A549 (cell line): ENCODE measurements around the gene MGAT5B. TPM values are rescaled to one million over a fixed set of nuclear protein-coding genes. Genes with fewer than 3 reads are reported as not detected.
A peak's percentile ranks its signal among the peaks of the same experiment; 100 is the strongest.
"Not testable (repeated sequence)": the region's sequence is repeated elsewhere in the genome, so short reads cannot be mapped to it uniquely, and the experiment has no call there.

Source experiments
- ATAC-seq, 2 experiments: fragments of 200-7000 bp in 1 of 2; fragments of >200 bp in 1 of 2; cut with Nextera tagmentation in 1 of 2; cut with Tn5 transposase in 1 of 2; 3 replicates each; pipeline versions ENCODE4 v1.8.0 to v1.9.1; 2018 to 2020; ENCODE audit warnings: mild to moderate bottlenecking in 1 of 2, moderate library complexity in 1 of 2
- CTCF ChIA-PET: fragments of 300-600 bp; sonication (Branson Sonifier 250); formaldehyde crosslinking; extraction: SDS; loops from one replicate; lab custom pipeline; 2021; ENCODE audit warnings: antibody characterized with exemption, inconsistent platforms; lab: Yijun Ruan, JAX
- POLR2A ChIA-PET: fragments of 350-600 bp; formaldehyde crosslinking; extraction: SDS; loops from one replicate; lab custom pipeline; 2021; ENCODE audit warnings: antibody characterized with exemption, inconsistent platforms; lab: Yijun Ruan, JAX
- DNase-seq, 2 experiments: peaks; one replicate each; pipeline versions ENCODE4 v3.0.0 to v3.0.0-alpha.2; 2011 to 2016; ENCODE audit warnings: low read depth in 1 of 2, low spot score in 1 of 2
- FAIRE-seq: peaks from 2 replicates; lab custom pipeline; 2011; peaks lifted over from hg19 to GRCh38; lab: Jason Lieb, UNC
- H3K27ac ChIP-seq, 2 experiments: fragments of >200 bp; sonication (Bioruptor Twin); formaldehyde crosslinking; 3 replicates each; pipeline ENCODE4 v1.5.1; 2016 to 2017
- H3K4me1 ChIP-seq: fragments of >200 bp; sonication (Bioruptor Twin); formaldehyde crosslinking; 3 replicates; pipeline ENCODE4 v1.6.1; 2016
- H3K4me2 ChIP-seq: fragments of >200 bp; sonication (Bioruptor Twin); formaldehyde crosslinking; 3 replicates; pipeline ENCODE4 v1.6.1; 2016
- H3K4me3 ChIP-seq: fragments of >200 bp; sonication (Bioruptor Twin); formaldehyde crosslinking; 3 replicates; pipeline ENCODE4 v1.5.1; 2016
- H3K9me3 ChIP-seq: fragments of >200 bp; sonication (Bioruptor Twin); formaldehyde crosslinking; 3 replicates; pipeline ENCODE4 v1.6.1; 2016
- BCL3 ChIP-seq: fragments of >200 bp; sonication (Bioruptor Twin); formaldehyde crosslinking; IDR thresholded peaks from 3 replicates; pipeline ENCODE4 v1.6.1; 2016
- BHLHE40 ChIP-seq: IDR thresholded peaks from 2 replicates; pipeline ENCODE4 v1.6.1; 2012; ENCODE audit warnings: low read depth, low read length, inconsistent platforms
- CBX2 ChIP-seq: fragments of 200-600 bp; sonication (generic); IDR thresholded peaks from 2 replicates; pipeline ENCODE4 v1.6.1; 2016; ENCODE audit warnings: low read depth, mild to moderate bottlenecking, borderline replicate concordance
- CBX8 ChIP-seq: fragments of 200-600 bp; sonication (generic); IDR thresholded peaks from 2 replicates; pipeline ENCODE4 v1.6.1; 2016
- CHD2 ChIP-seq: fragments of 150-350 bp; IDR thresholded peaks from 2 replicates; pipeline ENCODE4 v1.6.1; 2014; ENCODE audit warnings: low read length; ENCODE audit not compliant: partially characterized antibody
- EHF ChIP-seq: fragments of 250-450 bp; sonication (Bioruptor Pico); IDR thresholded peaks from 2 replicates; pipeline ENCODE4 v1.5.0; 2020; ENCODE audit warnings: mild to moderate bottlenecking
- ESRRA ChIP-seq: fragments of 150-350 bp; IDR thresholded peaks from 2 replicates; pipeline ENCODE4 v1.6.1; 2014; ENCODE audit warnings: mild to moderate bottlenecking, low read length, borderline replicate concordance
- FOSL2 ChIP-seq, 2 experiments: fragments of 450-650 bp in 1 of 2; fragments of >200 bp in 1 of 2; sonication (Bioruptor Twin) in 1 of 2; formaldehyde crosslinking; IDR thresholded peaks; 2 replicates each; pipeline versions ENCODE4 v1.5.0 to v1.6.1; 2016 to 2020; ENCODE audit warnings: mild to moderate bottlenecking in 1 of 2, moderate library complexity in 1 of 2
- HDAC2 ChIP-seq: fragments of 200-600 bp; sonication (generic); IDR thresholded peaks from 2 replicates; pipeline ENCODE4 v1.6.1; 2016
- HEYL ChIP-seq: fragments of 250-450 bp; sonication (Bioruptor Pico); IDR thresholded peaks from 2 replicates; pipeline ENCODE4 v1.8.0; 2021; ENCODE audit warnings: mild to moderate bottlenecking, moderate library complexity
- HOXB13 ChIP-seq: fragments of 250-450 bp; sonication (Bioruptor Pico); IDR thresholded peaks from 2 replicates; pipeline ENCODE4 v1.5.0; 2020; ENCODE audit warnings: low read depth, mild to moderate bottlenecking, moderate library complexity
- MAFK ChIP-seq: fragments of 450-650 bp; IDR thresholded peaks from 2 replicates; pipeline ENCODE4 v1.6.1; 2014; ENCODE audit not compliant: partially characterized antibody
- NR3C1 ChIP-seq: fragments of >200 bp; sonication (Bioruptor Twin); formaldehyde crosslinking; IDR thresholded peaks from 3 replicates; pipeline ENCODE4 v1.6.1; 2017
- PBX3 ChIP-seq: IDR thresholded peaks from 2 replicates; pipeline ENCODE4 v1.6.1; 2012
- SREBF2 ChIP-seq: fragments of 450-650 bp; IDR thresholded peaks from 2 replicates; pipeline ENCODE4 v1.6.1; 2014; ENCODE audit warnings: mild to moderate bottlenecking, moderate library complexity
- TFCP2L1 ChIP-seq: fragments of 250-450 bp; sonication (Bioruptor Pico); IDR thresholded peaks from 2 replicates; pipeline ENCODE4 v1.5.0; 2021; ENCODE audit warnings: mild to moderate bottlenecking
- ZNF302 ChIP-seq: fragments of 250-450 bp; sonication (Bioruptor Pico); IDR thresholded peaks from 2 replicates; pipeline ENCODE4 v1.9.0; 2021; ENCODE audit warnings: inconsistent platforms, mild to moderate bottlenecking, moderate library complexity
- WGBS: methylation state at CpG from one replicate; pipeline ENCODE4 v1.1.6; 2017; ENCODE audit errors: missing lambda C conversion rate; 5-methylcytosine and 5-hydroxymethylcytosine counted together
- polyA plus RNA-seq, 4 experiments: library from polyadenylated mRNA; depleted of rRNA in 3 of 4; stranded (reverse); fragments of >200 nt; fragmentation: RNase III in 1 of 4; extraction: RNeasy Plus Mini Kit Qiagen cat#74134 plus additional on column Dnase treatment in 1 of 4; gene quantifications; 2 replicates in 3 of 4; 3 replicates in 1 of 4; pipeline ENCODE4 v1.2.3, GENCODE V29; 2011 to 2017
- TF ChIP-seq, protein P1 (sequence below): fragments of >200 bp; sonication (Bioruptor Twin); formaldehyde crosslinking; IDR thresholded peaks from 2 replicates; pipeline ENCODE4 v1.6.1; 2016
- TF ChIP-seq, protein P2 (sequence below): fragments of 150-350 bp; IDR thresholded peaks from 2 replicates; pipeline ENCODE4 v1.6.1; 2014; ENCODE audit warnings: low read depth, mild to moderate bottlenecking, low read length
- TF ChIP-seq, protein P3 (sequence below): fragments of 250-450 bp; sonication (Bioruptor Pico); IDR thresholded peaks from 2 replicates; pipeline ENCODE4 v1.5.0; 2021; ENCODE audit warnings: mild to moderate bottlenecking, moderate library complexity, borderline replicate concordance

The MGAT5B gene
- polyA plus RNA-seq, 2 of the 4 experiments (the other 2 are of a cell fraction): 7.6 to 22.8 TPM

DNA sequence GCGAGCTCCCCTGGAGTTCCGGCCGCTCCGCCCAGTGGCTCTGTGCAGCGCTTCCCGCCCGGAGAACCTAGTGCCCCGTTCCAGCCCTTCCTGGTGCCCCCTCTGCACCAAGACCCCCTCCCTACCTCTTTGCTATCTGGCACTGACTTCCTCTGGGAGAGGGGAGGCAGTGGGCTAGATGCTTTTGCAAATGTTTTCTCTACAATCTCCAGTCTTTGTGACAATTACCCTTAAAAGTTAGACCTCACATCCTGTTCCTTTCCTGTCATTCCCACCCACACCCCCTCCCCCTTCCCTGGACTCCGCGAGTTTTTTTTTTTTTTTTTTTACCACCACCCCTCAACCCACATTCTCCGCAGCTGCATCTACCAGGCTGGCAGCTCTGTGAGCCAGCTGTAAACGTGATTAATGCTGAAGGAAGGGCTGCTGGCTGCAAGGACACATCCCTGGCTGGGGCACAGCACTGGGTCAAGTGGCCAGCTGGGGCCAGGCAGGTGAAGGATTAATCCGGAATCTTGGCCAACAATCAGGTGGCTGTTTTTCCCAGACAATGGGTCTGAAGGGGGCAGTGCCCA lies 101.5 kb downstream of the MGAT5B start:
- no peak overlapping the region for H3K4me3 ChIP-seq
- no peaks in the 10 kb centered on the region for H3K9me3 ChIP-seq
- H3K4me2 ChIP-seq: no peak overlapping the region
- H3K27ac ChIP-seq: peak overlapping the region in 1 of 2 experiments; percentile 33; a peak in 2 of 6 replicates
- POLR2A ChIA-PET: no interaction called here
- FAIRE-seq (no peak), ATAC-seq (peak in 1 of 2 experiments; percentile 32; a peak in 3 of 6 replicates), DNase-seq (no peak)
- H3K4me1 ChIP-seq: peaks cover 8% of the 10 kb centered on the region; the same call in 2 of the 3 replicates
- no peak for TF ChIP-seq NR3C1
- TF ChIP-seq CBX2: no peak
- TF ChIP-seq CHD2: no peak
- no peak for TF ChIP-seq CBX8
- TF ChIP-seq HEYL (CRISPR knock-in tag): no peak
- no peak for TF ChIP-seq EHF (CRISPR knock-in tag)
- no peak for TF ChIP-seq HDAC2
- TF ChIP-seq ESRRA: no peak
- TF ChIP-seq FOSL2 (IDR thresholded peaks at IDR 0.05): no peak
- no peak for TF ChIP-seq FOSL2 (CRISPR knock-in tag; IDR thresholded peaks at IDR 0.05)
- no peak for TF ChIP-seq SREBF2
- TF ChIP-seq ZNF302 (CRISPR knock-in tag): no peak
- WGBS: 69% methylated on average over 13 of the region's 13 CpGs
- CTCF ChIA-PET: interaction anchor here (1.1 to 4.6 kb wide), 4 partner anchors 20 to 102 kb away, joined by 3 to 26 read pairs (median 4); partner anchors contain the start of gene MGAT5B

DNA sequence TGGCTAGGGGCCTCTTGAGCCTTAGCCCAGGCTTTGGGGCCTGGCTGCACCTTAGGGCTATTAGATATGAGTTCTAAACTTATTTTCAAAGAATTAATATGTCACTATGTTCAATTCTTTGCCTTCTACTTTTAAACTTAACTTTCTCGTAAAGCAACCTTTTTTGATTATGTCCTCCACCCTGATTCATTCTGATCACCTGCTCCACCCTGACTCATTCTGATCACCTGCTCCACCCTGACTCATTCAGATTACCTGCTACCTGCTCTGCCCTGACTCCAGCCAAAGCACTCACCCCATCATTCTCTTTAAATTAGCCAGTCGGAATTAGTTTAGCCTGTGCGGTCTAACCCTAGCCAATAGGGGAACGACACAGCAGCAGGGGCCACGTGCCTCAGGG lies 102.0 kb downstream of the MGAT5B start:
- 86% methylated on average over 5 of the region's 5 CpGs for WGBS
- 0 out of 6 replicates have a peak, but pooled peaks of 1 of the 2 experiments have one; percentile 21 for ATAC-seq
- H3K9me3 ChIP-seq, H3K4me1 ChIP-seq, H3K4me2 ChIP-seq, H3K4me3 ChIP-seq, DNase-seq, FAIRE-seq, POLR2A ChIA-PET: not testable (repeated sequence)
- H3K27ac ChIP-seq: peak overlapping the region in 1 of 2 experiments; percentile 33; a peak in 2 of 6 replicates
- CTCF ChIA-PET: interaction anchor here (1.1 kb wide), 1 partner anchor 29 kb away, joined by 3 read pairs; no protein-coding TSS in a partner anchor

GRCh38 chr17:76972046-76972641 lies 103.9 kb downstream of the MGAT5B start:
- POLR2A ChIA-PET: no interaction called here
- TF ChIP-seq PBX3 (no peak), BCL3 (no peak), TFCP2L1 (CRISPR knock-in tag) (no peak), MAFK (no peak), HOXB13 (CRISPR knock-in tag) (no peak), BHLHE40 (no peak), CHD2 (no peak), ESRRA (no peak)
- TF ChIP-seq, protein P1, sequence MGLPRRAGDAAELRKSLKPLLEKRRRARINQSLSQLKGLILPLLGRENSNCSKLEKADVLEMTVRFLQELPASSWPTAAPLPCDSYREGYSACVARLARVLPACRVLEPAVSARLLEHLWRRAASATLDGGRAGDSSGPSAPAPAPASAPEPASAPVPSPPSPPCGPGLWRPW: no peak
- TF ChIP-seq, protein P2, sequence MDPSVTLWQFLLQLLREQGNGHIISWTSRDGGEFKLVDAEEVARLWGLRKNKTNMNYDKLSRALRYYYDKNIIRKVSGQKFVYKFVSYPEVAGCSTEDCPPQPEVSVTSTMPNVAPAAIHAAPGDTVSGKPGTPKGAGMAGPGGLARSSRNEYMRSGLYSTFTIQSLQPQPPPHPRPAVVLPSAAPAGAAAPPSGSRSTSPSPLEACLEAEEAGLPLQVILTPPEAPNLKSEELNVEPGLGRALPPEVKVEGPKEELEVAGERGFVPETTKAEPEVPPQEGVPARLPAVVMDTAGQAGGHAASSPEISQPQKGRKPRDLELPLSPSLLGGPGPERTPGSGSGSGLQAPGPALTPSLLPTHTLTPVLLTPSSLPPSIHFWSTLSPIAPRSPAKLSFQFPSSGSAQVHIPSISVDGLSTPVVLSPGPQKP: no peak
- TF ChIP-seq, protein P3, sequence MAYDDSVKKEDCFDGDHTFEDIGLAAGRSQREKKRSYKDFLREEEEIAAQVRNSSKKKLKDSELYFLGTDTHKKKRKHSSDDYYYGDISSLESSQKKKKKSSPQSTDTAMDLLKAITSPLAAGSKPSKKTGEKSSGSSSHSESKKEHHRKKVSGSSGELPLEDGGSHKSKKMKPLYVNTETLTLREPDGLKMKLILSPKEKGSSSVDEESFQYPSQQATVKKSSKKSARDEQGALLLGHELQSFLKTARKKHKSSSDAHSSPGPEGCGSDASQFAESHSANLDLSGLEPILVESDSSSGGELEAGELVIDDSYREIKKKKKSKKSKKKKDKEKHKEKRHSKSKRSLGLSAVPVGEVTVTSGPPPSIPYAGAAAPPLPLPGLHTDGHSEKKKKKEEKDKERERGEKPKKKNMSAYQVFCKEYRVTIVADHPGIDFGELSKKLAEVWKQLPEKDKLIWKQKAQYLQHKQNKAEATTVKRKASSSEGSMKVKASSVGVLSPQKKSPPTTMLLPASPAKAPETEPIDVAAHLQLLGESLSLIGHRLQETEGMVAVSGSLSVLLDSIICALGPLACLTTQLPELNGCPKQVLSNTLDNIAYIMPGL (CRISPR knock-in tag): no peak
- no peak for DNase-seq
- ATAC-seq: no peak
- Histone ChIP-seq H3K27ac (peak overlapping the region in 1 of 2 experiments; percentile 16; a peak in 1 of 6 replicates), H3K9me3 (no peaks in the 10 kb centered on the region), H3K4me3 (no peak overlapping the region), H3K4me2 (no peak overlapping the region), H3K4me1 (peaks cover 8% of the 10 kb centered on the region; the same call in 2 of the 3 replicates)
- WGBS: 80% methylated on average over 6 of the region's 6 CpGs
- FAIRE-seq: no peak
- CTCF ChIA-PET: interaction anchor here (0.5 to 2.3 kb wide), 7 partner anchors 9 to 220 kb away, joined by 3 to 7 read pairs (median 4); partner anchors contain the start of gene MGAT5B
